Activated B cell treated with CpG ODN at 0.5 μM for 24 hours (primary cell): ENCODE data around the gene USP49. TPM values are rescaled to one million over a fixed set of nuclear protein-coding genes. Genes with fewer than 3 reads are reported as not detected.

ENCODE experiments used
- ATAC-seq: fragments of 200-7000 bp; cut with Tn5 transposase; one replicate; pipeline ENCODE4 v1.10.0; 2021; ENCODE audit warnings: low read depth, mild to moderate bottlenecking, moderate library complexity
- CTCF ChIA-PET: fragments of 350-600 bp; sonication (Branson Sonifier 250); formaldehyde crosslinking; loops from one replicate; lab custom pipeline; 2021; ENCODE audit warnings: antibody characterized with exemption; lab: Charles Lee
- POLR2A ChIA-PET: fragments of 350-600 bp; sonication (Branson Sonifier 250); formaldehyde crosslinking; loops from one replicate; lab custom pipeline; 2021; ENCODE audit warnings: antibody characterized with exemption; lab: Charles Lee
- DNase-seq: peaks from one replicate; pipeline ENCODE4 v3.0.0; 2022
- H3K27ac Mint-ChIP-seq: one replicate; pipeline ENCODE4 v1.8.0; 2020; ENCODE audit warnings: mixed read lengths
- H3K27me3 Mint-ChIP-seq: one replicate; pipeline ENCODE4 v1.8.0; 2021; ENCODE audit warnings: mixed read lengths
- H3K36me3 Mint-ChIP-seq: one replicate; pipeline ENCODE4 v1.8.0; 2021; ENCODE audit warnings: low read depth, mixed read lengths
- H3K4me1 Mint-ChIP-seq: one replicate; pipeline ENCODE4 v1.8.0; 2021; ENCODE audit warnings: mixed read lengths
- H3K4me3 Mint-ChIP-seq: one replicate; pipeline ENCODE4 v1.8.0; 2020; ENCODE audit warnings: mild to moderate bottlenecking, mixed read lengths
- H3K9me3 Mint-ChIP-seq: one replicate; pipeline ENCODE4 v1.8.0; 2020; ENCODE audit warnings: mixed read lengths
- intact Hi-C: fragments of 100-400 bp; cut with micrococcal nuclease; formaldehyde crosslinking; loops from one replicate; pipeline ENCODE4 v1.15.1; 2024
- total RNA-seq: library from RNA; stranded (reverse); gene quantifications from 2 replicates; pipeline ENCODE4 v1.2.3, GENCODE V29; 2022
- TF ChIP-seq, protein P1 (sequence below): fragments of 200-600 bp; IDR thresholded peaks from one replicate; pipeline ENCODE4 v1.8.0; 2022; ENCODE audit warnings: antibody characterized with exemption, mild to moderate bottlenecking

The USP49 gene
- total RNA-seq, 1 donor from 2014 or later: 7.7 TPM

DNA sequence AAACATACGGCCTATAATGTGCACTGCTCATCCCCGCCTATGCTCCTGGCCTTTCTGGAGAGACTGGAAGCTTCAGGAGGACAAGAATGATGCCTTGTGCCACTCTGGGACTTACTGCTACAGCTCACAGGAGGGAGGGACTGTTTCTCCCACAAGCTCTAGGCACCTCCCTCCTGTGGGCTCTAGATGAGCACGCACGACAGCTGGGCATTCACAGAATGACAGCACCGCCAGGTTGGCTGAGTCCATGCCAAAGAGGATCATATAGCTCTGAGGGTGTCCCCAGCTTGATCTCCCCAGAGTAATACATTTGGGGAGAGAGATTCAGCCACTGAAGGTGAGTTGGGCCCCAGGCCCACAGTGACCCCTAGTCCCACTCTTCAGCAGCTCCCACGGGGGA, 137.9 kb downstream of the USP49 start:
- H3K4me3 Mint-ChIP-seq: no peak overlapping the region
- no peaks in the 10 kb centered on the region for H3K4me1 Mint-ChIP-seq
- H3K36me3 Mint-ChIP-seq: no peaks in the 10 kb centered on the region
- H3K27me3 Mint-ChIP-seq: peaks cover 5% of the 10 kb centered on the region
- ChIA-PET CTCF (no interaction called here), POLR2A (interaction anchor here (0.8 kb wide), 1 partner anchor 52 kb away, joined by 4 read pairs; no protein-coding TSS in a partner anchor)
- intact Hi-C loops: no loop called here
- no peak for ATAC-seq
- no peaks in the 10 kb centered on the region for H3K9me3 Mint-ChIP-seq
- DNase-seq: no peak
- TF ChIP-seq, protein P1, sequence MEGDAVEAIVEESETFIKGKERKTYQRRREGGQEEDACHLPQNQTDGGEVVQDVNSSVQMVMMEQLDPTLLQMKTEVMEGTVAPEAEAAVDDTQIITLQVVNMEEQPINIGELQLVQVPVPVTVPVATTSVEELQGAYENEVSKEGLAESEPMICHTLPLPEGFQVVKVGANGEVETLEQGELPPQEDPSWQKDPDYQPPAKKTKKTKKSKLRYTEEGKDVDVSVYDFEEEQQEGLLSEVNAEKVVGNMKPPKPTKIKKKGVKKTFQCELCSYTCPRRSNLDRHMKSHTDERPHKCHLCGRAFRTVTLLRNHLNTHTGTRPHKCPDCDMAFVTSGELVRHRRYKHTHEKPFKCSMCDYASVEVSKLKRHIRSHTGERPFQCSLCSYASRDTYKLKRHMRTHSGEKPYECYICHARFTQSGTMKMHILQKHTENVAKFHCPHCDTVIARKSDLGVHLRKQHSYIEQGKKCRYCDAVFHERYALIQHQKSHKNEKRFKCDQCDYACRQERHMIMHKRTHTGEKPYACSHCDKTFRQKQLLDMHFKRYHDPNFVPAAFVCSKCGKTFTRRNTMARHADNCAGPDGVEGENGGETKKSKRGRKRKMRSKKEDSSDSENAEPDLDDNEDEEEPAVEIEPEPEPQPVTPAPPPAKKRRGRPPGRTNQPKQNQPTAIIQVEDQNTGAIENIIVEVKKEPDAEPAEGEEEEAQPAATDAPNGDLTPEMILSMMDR: no peak
- no peak overlapping the region for H3K27ac Mint-ChIP-seq

DNA sequence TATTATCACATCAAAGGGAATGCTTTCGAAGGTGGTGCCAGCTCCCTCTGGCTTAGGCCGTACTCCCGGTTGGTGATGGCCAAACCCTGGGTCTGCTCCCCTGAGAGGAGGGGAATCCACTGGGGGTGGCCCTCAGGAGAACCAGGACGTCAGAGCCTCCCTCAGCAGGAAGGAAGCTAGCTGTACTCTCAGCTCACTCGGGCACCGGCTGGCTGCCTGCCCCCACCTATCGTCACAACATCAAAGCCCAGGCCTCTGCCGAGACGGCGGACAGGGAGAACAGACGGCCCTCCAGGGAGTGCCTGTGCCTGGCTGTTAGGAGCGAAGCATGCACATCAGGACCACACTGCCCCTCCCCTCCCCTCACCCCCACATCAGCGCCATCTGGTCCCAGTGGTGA, 138.8 kb downstream of the USP49 start:
- ChIA-PET POLR2A (no interaction called here), CTCF (no interaction called here)
- Mint-ChIP-seq H3K36me3 (no peaks in the 10 kb centered on the region), H3K27me3 (peaks cover 5% of the 10 kb centered on the region), H3K27ac (no peak overlapping the region), H3K4me1 (no peaks in the 10 kb centered on the region), H3K9me3 (no peaks in the 10 kb centered on the region), H3K4me3 (no peak overlapping the region)
- TF ChIP-seq, protein P1: no peak
- intact Hi-C loops: no loop called here
- no peak for ATAC-seq
- no peak for DNase-seq

DNA sequence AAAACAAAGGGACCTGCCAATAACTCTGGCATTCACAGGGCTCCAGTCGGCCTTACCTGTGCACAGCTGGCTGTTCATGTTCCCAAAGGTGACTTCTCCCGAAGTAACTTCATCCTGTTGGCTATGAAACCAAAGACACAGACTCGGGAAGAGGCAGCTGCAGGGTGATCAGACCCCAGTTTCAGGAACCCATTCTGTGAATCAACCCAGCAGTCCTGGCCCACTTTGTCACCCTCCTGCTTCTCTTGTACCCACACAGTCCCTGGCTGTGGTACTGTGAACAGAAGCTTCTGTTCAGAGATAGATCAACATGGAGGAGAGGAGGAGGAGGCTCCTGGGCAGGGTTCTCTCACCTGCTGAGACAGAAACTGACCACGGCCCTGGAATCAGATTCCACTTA, 139.3 kb downstream of the USP49 start:
- CTCF ChIA-PET: no interaction called here
- intact Hi-C loops: no loop called here

DNA sequence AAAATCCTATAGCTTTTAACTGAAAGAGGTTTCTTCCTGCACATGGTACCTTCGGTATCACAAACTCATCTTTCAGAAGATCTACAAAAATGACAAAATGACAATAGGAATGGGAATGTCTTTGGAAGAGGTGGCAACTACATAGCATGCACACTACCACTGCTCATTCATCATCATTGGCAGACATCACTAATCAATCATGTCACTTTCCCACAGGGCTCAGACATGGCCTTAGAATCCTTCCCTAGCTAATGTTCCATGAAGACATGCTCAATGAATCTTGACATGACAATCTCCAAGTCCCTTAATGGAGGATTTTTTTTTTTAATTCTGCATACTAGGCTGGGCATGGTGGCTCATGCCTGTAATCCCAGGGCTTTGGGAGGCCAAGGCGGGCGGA, 144.8 kb downstream of the USP49 start:
- ChIA-PET CTCF (no interaction called here), POLR2A (no interaction called here)
- Mint-ChIP-seq H3K4me3 (no peak overlapping the region), H3K4me1 (no peaks in the 10 kb centered on the region), H3K27ac (no peak overlapping the region), H3K36me3 (no peaks in the 10 kb centered on the region), H3K27me3 (peaks cover 2% of the 10 kb centered on the region), H3K9me3 (no peaks in the 10 kb centered on the region)
- DNase-seq (no peak), ATAC-seq (no peak)
- TF ChIP-seq, protein P1: no peak
- intact Hi-C loops: no loop called here

More for the DNA sequence above, 139.3 kb downstream of the USP49 start:
- Mint-ChIP-seq H3K9me3 (no peaks in the 10 kb centered on the region), H3K4me3 (no peak overlapping the region), H3K27me3 (peaks cover 5% of the 10 kb centered on the region), H3K27ac (no peak overlapping the region), H3K36me3 (no peaks in the 10 kb centered on the region), H3K4me1 (no peaks in the 10 kb centered on the region)
- DNase-seq: no peak
- no peak for ATAC-seq
- POLR2A ChIA-PET: no interaction called here
- TF ChIP-seq, protein P1: no peak

DNA sequence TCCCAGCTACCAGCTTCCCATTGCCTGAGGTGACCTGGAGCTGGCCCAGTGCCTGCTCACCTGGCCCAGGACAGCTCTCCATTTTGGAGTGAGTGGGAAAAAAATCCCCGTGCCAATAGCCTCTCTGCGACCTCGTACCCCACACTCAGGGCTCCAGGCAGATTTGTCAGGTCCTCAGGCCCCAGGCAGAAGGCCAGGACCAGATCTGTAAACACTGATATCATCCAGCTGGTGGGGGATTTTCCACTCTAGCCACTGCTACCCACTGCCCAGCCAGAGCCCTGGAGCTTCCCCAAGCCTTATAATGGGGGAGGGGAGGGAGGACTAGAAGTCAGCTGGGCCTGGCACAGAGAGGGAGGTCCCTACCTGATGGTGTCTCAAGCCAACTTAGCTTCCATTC, 146.6 kb downstream of the USP49 start:
- CTCF ChIA-PET: no interaction called here
- POLR2A ChIA-PET: interaction anchor here (0.6 kb wide), 1 partner anchor 9 kb away, joined by 4 read pairs; no protein-coding TSS in a partner anchor
- TF ChIP-seq, protein P1: no peak

More for the DNA sequence above, 146.6 kb downstream of the USP49 start:
- DNase-seq (no peak), ATAC-seq (no peak)
- peaks cover 2% of the 10 kb centered on the region for H3K27me3 Mint-ChIP-seq
- no peaks in the 10 kb centered on the region for H3K36me3 Mint-ChIP-seq
- H3K27ac Mint-ChIP-seq: no peak overlapping the region
- no peaks in the 10 kb centered on the region for H3K9me3 Mint-ChIP-seq
- H3K4me1 Mint-ChIP-seq: no peaks in the 10 kb centered on the region
- intact Hi-C loops: no loop called here
- no peak overlapping the region for H3K4me3 Mint-ChIP-seq
